ENCODE results near the gene GAPDHS.

GAPDHS gene

DNA sequence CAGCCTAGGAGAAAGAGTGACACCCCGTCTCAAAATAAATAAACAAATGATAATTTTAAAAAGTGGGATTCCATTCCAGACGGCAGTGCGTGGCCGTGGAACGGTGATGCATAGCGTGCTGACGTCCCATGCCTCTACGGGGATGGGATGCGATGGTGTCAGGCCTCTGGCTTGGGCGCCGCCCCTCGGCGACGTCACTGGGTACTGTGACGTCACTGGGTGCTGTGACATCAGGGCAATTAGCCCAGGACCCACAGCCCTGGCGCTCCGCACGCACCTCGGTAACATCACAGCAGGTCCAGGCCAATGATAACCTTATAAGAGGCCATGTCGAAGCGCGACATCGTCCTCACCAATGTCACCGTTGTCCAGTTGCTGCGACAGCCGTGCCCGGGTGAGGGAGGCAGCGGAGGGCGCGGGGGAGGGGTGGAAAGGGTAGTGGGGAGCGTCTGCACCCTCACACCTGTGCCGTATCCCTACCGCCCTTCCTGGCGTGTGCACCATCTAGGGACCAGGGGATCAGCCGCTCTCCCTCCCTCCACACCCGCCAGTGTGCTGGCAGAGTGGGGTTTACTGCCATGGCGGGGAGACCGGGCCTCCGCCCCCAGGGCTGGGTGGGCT is at the start of gene GAPDHS:
TSS of gene GAPDHS (plus strand) at position 256 of the 621 bp plus-strand sequence. CDS start at position 328, 72 bp downstream.
- DNase-seq (no peak), ATAC-seq (no peak)

DNA sequence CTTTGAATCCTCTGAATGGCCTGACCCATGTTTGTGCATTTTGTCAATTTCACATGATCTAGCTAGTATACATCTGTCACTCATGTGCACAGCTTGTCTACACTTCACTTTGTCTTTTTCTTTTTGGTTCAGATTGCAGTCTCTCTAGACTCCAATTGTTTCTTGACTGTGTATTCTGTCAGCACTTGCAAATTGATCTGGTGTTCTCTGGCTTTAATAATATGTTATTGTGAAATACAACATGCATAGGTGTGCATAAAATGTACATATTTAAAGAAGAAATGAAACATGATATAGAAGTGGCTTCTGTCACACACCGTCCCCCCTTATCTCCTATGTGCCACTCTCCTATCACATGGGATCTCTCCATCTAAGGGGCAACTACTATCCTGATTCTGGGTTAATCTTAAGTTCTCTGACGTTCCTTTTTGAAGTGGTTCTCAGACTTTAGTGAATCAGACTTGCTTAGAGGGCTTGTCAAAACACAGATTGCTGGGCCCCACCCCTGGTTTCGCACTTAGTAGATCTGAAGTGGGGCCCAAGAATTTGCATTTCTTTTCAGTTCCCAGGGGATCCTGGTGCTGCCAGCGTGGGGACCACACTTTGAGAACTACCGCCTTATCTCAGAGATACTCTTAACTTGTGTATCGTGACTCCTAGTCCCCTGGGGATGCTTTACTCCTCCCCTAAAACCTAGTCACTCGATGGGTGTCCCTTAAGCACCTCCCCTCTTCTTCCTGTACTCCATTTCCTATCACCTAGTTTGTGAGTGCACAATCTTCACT is 48.8 kb upstream of the GAPDHS start:
- ATAC-seq, result peak; percentile 52
- peak; percentile 8 for DNase-seq

DNA sequence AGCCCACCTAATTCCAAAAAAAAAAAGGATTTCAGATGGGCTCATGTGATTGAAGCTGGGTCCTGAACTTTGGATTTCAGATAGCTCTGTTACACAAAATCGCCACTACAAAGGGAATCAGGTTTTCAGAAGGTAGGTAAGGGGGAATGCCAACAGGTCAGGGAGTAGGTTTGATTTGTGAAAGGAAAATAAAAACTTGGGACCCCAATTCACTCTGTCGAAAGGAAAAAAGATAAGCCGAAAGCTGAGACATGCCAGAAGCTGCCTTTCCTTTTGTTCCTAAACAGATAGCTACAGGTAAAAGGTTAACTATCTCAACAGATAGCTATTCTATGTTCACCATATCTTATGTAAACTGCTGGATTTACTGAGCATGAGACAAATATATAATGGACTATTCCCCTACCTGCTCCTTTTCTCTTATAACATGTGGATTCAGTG is 47.0 kb upstream of the GAPDHS start:
- ATAC-seq, result no peak
- no peak for DNase-seq

DNA sequence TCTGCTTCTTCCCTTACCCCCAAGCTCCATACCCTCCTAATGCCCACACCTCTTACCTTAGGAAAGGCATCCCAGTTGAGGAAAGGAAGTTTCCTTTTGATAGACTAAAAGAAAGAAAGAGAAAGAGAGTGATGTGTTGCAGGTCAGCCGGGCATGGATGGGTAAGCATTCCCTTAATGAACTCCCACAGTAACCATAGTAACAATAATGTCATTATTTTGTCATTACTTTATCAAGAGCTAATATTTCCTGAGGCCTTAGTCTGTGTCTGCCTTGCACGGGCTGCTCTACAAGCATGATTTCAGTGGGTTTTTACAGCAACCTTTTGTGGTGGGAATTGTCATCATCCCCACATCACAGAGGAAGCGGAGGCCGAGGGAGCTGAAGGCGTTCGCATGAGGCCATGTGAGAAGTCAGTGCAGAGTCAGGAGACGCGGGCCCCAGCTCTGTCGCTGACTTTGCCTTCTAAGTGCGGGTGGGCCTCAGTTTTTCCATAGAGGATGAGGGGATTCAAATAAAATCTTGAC is 45.5 kb upstream of the GAPDHS start:
- no peak for ATAC-seq
- peak; percentile 17 for DNase-seq

DNA sequence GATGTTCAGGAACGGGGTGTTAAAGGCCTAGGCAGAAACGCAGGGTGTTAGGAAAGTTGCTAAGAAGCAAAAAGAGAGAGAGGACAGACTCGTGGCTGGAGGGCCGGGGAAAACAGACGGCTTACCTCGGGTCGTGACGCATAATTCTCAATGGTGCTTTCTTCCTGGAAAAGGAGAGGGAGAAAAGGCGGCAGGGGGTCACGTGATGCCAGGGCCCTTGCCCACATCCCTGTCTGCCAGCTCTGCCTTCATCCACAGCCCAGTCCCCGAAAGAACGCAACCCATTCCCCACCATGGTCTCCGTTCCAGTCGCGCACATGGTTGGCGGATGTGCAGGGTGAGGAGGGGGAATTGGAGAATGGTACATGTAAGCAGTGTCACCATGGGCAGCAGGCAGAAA is 44.6 kb upstream of the GAPDHS start:
- ATAC-seq (no peak), DNase-seq (no peak)

DNA sequence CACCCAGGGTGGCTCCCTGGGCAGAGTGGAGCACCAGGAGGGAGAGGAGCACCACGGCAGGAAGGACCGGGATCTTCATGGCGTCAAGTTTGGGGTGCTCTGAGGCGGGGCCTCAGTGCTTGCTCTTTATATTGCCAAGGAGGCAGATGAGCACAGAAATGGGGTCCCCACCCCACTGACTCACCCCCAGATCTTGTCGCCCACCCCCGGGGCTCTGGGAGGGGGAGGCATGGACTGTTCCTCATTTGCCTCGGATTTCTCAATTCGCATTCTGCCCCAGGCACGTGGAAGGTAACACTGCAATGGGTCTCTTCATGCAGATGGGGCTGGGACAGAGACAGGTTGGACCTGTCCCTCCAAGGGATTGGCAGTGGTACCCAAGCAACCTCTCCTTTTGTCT is 42.9 kb upstream of the GAPDHS start, which contains the start of gene KRTDAP:
TSS of gene KRTDAP (minus strand) at position 101 of the 400 bp plus-strand sequence. CDS start at position 79, 22 bp downstream.
- ATAC-seq (no peak), DNase-seq (no peak)

DNA sequence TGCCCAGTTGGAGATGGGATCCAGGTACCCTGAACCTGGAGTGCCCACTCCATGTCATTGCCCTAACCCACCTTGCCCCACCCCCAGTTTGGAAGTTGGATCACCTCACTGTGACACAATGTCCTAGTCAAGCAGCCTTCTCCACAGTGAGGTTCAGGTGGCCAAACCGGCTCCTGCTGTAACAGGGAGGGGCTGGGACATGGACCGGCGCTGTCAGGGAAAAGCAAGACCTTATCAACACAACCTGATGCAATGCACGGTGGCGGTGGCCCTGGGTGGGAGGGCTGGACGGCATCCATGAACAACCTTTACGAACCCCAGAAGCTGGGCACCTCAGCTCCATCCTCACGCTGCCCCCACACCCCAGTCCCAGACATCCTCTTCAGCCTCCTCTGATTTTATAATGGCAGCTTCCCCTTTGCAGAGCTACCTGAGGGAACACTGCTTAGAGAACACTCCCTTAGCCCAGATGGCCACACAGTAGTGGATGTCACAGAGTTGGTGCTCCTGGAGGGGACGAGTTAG is 41.4 kb upstream of the GAPDHS start:
- ATAC-seq (no peak), DNase-seq (no peak)

DNA sequence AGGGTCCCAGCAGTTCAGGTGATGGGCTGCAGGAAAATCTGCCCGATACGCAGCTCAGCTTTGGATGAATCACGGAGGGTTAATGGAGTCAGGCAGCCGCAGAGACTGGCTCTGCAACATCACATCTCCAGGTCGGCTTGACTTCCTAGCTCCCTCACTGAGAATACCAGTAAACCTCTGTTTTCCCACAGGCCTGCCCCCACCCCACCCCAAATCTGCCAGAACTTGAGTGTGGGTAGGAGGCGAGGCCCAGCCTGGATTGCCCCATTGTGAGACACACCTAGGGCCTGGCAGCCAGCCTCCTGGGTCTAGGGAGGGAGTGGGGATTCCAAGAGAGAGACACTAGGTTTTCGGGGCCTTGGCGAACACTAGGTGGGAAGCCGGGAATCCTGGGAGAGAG is 39.3 kb upstream of the GAPDHS start:
- no peak for DNase-seq
- ATAC-seq, result no peak

DNA sequence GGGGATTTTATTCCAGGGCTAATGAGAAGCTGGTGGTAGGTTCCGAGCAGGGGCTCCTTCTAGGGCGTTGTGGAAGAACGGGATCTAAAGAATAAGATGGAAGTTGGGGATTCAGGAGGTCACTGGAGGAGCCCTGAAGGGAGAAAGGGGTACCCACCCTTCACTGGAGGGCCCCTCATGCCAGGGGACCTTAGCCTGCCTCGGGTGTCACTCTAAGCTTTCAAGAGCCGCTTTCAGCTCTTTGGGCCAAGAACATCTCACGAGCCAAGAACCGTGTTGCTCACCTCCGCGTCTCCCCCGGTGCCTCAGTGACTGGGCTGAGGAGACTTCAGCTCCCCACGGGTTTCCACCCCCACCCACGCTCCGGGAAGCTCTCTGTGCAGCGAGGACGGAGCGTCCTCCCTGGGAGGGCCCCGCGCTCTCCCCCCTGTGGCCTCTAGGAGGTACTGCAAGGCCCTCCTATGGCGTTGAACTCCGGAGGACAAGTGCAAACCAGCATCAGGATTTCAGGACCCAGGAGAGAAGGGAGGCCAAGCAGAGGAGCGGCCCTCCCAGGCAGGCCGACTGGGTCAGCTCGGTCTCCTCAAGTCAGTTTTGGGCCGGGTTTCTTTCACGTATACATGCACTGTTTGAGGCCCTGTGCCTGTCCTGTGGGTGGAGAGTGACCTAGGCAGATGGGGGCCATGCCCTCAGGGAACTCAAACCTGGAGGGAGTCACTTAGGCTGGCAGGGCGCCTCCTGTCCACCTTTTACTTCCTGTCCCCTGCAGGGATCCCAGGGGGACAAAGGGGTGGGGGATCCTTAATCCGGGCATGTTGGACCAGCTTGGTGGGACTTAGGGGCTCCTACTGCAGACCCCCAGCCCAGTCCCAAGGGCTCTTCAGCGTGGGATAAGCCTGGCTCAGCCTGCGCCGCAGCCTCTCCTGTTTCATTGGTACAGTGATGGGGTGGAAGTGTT is 37.9 kb upstream of the GAPDHS start:
- peak; percentile 89 for ATAC-seq
- DNase-seq, result peak; percentile 82

DNA sequence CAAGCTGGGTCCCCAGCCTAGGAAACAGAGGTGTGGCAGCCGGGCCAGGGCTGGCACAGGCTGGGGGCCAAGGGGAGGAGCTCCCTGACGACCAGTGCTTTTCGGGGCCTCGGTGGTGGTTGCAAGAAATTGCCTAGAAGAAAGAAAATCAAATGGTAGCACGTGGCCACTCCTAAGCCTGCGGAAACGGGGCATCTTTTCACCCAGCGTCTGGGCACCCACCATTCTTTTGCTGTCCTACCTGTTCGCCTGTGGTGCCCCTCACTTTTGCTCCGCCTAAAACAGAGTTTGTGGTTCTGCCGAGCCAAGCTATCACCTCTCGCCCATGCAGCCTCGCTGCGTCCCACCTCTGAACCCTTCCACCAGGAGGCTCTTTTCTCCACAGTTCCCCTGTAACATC is 35.9 kb upstream of the GAPDHS start:
- no peak for ATAC-seq
- DNase-seq, result no peak

DNA sequence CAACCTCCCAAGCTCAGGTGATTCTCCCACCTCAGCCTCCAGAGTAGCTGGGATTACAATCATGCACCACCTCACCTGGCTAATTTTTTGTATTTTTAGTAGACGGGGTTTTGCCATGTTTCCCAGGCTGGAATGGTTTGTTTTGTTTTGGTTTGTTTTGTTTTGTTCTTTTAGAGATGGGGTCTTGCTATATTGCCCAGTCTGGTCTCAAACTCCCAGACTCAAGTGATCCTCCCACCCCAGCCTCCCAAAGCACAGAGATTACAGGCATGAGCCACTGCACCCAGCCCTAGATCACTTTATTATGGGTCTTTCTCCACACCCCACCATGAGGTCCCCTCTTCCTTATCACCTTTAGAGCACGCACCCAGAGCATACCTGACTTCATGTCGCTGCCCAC is 35.0 kb upstream of the GAPDHS start:
- ATAC-seq (no peak), DNase-seq (no peak)

DNA sequence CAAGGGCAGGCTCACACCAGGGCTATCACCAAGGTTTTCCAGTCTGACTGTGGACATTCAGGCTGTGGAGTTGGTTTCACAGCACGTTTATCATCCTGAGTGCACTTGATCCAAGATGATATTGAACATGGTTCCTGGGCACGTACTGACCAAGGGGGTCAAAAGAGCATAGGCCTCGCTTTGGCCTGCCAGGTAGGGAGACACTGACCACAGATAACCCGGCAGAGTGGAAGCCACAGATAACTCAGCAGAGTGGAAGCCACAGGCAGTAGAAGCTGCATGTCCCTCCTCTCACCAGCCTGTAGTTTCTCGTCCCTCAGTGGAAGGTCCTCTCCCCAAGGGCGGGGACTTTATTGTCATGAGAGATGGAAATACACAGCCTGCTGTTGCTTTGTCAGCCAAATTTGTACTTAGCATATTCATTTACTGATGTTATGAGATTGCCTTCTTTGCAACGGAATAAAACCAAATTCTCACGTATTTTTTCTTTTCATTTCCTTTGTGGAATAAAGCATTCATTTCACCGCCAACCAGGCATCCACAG is 34.2 kb upstream of the GAPDHS start:
- ATAC-seq, result no peak
- no peak for DNase-seq

DNA sequence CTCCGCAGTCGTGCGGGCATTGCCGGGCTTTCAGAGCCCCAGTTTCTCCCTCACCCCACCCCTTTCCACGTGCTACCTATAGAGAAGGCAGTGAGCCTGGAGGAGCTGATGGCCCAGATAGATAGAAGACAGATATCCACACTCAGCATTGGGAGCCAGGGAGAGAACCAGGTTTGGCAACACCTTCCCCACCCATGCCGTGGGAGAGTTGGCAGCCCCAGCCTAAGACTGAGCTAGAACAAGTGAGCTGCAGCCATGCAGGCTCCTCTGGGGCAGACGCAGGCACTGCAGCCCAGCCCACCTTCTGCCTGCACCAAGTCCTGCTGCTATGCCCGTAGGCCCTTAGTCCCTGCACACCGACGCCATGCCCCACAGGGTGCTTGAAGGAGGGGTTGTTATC is 32.6 kb upstream of the GAPDHS start:
- ATAC-seq (no peak), DNase-seq (no peak)

DNA sequence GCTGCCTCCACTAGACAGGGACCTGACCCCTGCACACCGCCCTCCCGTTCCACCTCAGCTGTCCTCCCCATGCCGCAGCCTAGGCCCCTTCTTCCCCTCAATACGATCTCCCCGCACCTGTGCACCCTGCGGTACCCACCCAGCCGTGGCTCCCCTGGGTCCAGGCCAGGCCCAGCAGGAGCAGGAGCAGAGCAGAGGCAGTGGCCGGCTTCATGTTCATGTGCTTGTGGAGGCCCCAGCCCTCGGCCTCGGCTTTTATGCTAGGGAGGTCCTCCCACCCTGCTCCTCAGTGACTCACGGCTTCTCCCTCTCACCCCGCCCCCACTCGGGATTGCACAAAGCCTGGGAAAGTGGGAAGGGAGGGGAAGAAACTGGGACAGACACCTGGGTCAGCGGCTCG is 31.6 kb upstream of the GAPDHS start:
- ATAC-seq, result no peak
- DNase-seq, result no peak

DNA sequence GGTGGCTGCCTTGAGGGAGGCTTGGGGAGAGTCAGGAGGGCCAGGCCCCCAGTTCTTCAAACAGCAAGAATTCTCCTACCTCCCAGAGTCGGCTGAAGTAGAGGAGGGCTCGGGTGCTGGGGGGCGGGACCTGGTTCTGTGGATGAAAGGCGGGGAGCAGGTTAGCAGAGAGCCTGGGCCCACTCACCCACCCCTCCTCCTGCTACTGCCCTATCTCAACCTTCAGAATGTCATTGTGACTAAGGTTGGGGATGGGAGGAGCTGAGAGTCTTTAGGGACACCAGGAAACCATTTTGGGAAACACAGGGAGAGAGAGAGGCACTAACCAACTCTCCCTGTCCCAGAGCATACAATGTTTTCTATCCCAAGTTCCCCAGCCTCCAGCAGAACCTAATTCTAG is 30.5 kb upstream of the GAPDHS start:
- DNase-seq, result no peak
- no peak for ATAC-seq

DNA sequence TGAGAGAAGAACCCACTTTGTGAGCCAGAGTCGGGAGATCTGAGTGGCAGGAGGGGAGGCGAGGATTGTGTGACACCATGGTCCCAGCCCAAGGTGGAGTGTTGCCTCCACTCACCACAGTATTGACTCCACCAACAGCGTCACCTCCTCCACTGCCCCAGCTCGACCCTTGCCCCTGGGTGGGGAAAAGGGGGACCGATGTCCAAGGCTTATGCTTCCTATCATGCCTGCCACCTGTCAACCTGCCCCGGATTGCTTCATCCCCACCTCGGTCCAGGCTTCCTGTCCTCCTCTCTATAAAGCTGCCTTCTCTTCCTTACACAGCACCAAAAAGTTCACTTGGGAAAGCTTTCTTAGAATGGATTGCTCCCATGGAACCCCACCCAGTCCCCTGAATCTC is 27.2 kb upstream of the GAPDHS start:
- ATAC-seq (no peak), DNase-seq (no peak)

DNA sequence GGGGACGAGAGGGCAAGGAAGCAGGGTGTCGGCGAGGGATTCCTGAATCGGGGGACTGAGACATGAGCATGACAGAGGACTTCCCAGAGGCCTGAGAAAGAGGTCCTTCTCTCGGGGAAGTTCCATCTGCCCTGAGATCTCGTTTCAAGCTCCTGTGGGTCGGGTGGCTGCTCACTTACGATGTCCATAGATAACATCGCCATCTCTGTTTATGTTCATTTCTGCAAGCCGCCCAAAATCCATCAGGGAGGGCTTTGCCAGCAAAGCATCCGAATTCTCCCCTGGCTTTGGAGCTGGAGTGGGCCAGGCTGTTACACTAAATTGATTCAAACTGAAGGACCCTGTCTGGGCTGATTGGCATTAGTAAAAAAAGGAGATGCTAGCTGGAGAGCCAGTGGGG is 25.7 kb upstream of the GAPDHS start:
- DNase-seq, result no peak
- no peak for ATAC-seq

DNA sequence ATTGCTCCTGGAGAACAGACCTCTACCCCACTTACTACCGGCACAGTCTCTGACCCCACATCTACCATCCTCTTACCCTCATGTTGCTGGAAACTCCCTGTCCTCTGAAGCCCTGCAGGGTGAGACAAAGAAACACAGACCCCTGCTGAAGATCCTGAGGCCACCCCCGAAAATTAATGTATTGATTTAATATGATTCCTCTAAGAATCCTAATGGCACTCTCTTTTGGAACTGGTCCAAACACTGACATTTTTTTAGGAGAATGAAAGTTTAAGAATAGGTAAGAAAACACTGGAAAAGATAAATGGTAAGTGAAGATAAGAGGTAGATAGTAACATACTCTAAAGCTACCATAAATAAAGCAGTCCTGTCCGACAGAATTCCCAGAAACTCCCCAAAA is 25.1 kb upstream of the GAPDHS start:
- ATAC-seq (no peak), DNase-seq (no peak)

DNA sequence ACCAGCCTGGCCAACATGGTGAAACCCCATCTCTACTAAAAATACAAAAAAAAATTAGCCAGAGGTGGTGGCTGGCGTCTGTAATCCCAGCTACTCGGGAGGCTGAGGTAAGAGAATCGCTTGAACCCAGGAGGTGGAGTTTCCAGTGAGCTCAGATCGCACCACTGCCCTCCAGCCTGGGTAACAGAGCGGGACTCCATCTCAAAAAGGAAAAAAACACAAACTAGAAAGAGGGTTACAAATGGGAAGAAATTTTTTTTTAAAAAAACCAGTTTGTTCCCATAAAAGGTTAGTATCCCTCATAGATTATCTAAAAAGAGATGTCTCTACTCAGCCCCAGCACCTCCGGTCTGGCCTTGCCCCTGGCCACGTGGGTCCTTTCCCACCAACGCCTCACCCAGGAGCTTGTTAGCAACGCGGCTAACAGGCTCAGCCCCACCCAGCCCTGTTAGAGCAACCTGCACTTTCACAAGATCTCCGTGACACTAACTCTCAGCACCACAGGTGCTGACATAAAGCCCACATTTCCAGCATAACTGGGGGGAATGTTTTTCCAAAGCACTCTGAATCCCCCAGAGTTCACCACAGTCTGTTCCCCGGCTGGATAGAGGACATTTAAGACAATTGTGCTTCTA is 24.1 kb upstream of the GAPDHS start:
- DNase-seq (peak; percentile 39), ATAC-seq (no peak)

DNA sequence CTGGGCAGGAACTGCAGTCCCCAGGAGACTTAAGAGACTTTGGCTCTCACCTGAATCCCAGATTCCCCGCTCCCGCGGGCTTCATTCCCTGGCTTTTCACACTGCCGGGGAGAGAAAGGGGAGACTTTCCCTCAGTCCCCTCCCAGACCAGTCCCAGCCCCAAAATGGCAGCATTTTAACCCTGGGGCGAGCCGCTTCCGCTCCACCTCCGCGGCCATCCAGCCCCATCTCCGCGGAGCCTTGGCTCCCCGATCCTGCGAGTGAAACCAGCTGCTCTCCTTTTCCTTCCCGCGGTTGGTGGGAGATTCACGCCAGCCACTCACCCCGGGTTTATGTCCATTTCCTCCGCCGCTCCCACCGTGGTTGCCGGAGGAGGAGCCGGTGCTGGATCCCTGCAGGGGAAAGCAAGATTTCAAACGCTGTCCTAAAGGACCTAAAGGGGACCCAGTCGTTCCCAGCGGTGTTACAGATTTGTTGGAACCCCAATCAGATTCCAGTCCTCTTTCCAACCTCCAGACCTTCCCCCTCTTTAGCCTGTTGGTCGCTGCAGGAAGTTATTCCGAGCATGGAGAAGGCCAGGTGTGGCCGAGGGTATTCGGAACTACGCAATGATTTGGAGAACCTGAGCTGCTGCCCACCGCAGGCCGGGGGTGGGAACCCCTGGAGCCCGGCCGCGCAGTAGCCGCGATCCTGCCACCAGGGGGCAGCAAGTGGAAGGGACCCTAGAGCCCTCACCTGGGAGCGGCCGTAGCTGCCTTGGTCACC is 23.2 kb upstream of the GAPDHS start:
- peak; percentile 90 for DNase-seq

DNA sequence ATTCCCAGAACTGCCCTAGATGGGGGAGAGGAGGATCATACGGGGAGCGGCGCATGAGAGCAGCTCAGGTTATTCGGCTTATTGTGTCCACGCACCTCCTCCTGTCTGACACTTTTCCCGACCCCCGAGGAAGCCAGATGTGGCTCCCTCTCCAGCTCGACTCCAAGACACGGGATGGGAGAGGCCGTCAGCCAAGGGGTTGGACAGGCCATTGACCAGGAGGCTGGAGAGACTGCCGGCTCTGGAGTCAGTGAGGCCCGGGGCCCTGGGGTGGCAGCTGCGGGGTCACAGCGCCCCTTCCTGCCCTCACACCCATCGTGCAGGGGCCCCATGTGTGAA is 22.7 kb upstream of the GAPDHS start:
- no peak for ATAC-seq
- no peak for DNase-seq

More for the DNA sequence above, 23.2 kb upstream of the GAPDHS start:
- peak; percentile 69 for ATAC-seq
